GM19099 (cell line): ENCODE data around the gene FFAR4.

Source experiments
- POLR2A ChIP-seq: IDR thresholded peaks from 3 replicates; pipeline ENCODE4 v1.6.1; 2011; ENCODE audit warnings: low read depth; ENCODE audit not compliant: insufficient read length; ENCODE audit errors: extremely low read depth

FFAR4 gene

DNA sequence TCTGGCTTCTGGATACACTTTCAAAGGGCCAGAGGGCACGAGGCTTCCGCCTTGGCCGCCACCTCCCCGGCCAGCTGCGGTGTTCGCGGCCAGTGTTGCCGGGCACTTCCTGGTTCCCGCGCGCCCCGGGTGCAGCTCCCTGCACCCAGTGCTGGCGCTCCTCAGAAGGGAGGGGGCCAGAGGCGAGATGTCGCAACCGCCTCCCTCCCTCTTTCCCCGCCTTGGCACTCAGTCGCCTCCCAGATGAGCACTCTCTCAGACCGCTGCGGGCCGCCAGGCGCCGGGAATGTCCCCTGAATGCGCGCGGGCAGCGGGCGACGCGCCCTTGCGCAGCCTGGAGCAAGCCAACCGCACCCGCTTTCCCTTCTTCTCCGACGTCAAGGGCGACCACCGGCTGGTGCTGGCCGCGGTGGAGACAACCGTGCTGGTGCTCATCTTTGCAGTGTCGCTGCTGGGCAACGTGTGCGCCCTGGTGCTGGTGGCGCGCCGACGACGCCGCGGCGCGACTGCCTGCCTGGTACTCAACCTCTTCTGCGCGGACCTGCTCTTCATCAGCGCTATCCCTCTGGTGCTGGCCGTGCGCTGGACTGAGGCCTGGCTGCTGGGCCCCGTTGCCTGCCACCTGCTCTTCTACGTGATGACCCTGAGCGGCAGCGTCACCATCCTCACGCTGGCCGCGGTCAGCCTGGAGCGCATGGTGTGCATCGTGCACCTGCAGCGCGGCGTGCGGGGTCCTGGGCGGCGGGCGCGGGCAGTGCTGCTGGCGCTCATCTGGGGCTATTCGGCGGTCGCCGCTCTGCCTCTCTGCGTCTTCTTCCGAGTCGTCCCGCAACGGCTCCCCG, at the start of gene FFAR4:
Gene FFAR4, plus strand, starts transcription at position 231 of the 842 bp plus-strand sequence. Its CDS starts 56 bp downstream, at position 287.
- no peak for TF ChIP-seq POLR2A

DNA sequence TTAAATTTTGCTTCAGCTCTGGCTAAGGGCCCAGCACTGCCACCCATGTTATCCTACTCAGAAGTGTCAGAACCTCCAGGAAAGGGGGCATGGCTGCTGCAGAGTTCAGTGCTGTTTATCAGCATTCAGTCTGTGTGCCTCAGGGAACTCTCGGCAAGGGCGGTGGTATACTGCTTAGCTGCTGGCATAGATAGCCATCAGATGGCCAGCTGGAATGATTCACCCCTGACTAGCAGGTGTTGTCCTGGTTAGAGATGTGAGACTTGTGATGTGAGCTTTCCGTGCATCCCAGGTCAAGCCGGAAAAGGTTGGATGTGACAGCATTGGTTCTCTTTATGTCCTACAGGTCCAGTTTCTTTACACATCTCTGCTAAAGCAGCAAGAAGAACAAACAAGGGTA, 47.9 kb upstream of the FFAR4 start:
- no peak for TF ChIP-seq POLR2A

DNA sequence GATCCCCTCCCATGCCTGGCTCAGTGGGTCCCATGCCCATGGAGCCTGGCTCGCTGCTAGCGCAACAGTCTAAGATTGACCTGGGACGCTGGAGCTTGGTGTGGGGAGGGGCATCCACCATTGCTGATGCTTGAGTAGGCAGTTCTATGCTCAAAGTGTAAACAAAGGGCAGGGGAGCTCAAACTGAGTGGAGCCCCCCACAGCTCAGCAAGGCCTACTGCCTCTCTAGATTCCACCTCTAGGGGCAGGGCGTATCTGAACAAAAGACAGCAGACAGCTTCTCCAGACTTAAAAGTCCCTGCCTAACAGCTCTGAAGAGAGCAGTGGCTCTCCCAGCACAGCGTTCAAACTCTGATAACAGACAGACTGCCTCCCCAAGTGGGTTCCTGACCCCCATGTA, 31.2 kb upstream of the FFAR4 start:
- no peak for TF ChIP-seq POLR2A

DNA sequence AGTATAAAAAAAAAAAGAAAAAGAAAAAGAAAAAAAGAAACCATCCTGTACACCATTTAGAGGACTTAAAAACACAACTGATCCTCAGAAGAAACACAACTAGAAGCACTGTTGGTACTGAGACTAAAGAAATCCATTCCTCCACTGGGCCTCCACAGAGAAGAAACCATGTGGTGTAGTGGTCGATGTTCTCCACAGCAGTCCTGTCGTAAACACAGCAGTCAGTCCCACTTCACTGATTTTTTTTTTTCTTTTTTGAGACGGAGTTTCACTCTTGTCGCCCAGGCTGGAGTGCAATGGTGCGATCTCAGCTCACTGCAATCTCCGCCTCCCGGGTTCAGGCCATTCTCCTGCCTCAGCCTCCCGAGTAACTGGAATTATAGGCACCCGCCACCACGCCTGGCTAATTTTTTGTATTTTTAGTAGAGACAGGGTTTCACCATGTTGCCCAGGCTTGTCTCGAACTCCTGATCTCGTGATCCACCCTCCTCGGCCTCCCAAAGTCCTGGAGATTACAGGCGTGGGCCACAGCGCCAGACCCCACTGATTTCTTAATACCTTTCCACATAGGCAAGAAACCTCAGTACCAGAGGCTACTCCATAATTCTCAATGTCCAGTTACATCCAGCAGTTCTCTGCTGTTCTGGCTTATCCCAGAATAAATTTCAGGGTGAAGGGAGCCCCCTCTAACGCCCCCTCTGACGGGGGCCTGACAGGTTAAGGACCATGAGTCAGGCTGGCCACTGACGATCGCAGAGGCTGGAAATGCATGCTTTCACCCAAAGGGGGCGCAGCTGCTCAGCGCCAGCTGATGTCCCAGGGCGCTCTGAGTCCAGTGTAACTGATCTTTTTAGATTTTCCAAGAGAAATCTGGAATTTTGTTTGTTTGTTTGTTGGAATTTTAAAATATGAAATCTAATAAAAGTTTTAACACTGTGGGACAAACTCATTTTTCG, 24.8 kb upstream of the FFAR4 start:
- no peak for TF ChIP-seq POLR2A

DNA sequence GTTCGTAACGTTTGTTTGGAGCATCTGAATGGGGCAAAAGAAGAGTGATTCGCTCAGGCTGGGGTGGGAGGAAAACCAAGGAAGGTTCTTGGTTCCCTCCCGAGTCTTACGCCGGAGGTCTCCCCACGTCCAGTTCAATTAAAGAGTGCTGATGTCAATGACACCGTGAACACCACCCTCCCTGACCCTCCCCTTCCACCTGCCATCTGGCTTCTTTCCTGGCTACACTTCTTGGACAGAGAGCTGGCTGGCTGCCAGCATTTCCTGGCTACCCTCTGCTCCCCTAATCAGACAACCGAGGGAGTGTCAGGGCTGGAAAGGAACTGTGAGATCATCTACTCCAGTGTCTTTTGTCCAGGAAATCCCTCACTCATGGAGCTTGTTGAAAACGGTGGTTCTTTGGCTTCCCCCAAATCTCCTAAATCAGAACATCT, 24.1 kb upstream of the FFAR4 start:
- TF ChIP-seq POLR2A = no peak

DNA sequence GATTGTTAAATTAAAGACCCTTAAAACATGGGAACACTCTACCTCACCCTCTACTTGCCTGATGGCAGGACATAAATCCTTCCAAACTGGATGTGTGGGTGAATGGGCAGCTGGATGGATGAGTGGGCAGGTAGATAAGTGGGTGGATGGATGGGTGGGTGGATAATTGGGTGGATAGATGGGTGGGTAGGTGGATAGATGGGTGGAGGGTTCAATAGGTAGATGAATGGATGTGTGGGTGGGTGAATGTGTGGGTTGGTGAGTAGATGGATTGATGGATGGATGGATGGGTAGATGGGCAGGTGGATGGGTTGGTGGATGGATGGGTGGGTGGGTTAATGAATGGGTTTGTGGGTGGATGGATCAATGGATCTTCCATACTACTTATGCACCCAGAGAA, 18.9 kb upstream of the FFAR4 start:
- TF ChIP-seq POLR2A = no peak

DNA sequence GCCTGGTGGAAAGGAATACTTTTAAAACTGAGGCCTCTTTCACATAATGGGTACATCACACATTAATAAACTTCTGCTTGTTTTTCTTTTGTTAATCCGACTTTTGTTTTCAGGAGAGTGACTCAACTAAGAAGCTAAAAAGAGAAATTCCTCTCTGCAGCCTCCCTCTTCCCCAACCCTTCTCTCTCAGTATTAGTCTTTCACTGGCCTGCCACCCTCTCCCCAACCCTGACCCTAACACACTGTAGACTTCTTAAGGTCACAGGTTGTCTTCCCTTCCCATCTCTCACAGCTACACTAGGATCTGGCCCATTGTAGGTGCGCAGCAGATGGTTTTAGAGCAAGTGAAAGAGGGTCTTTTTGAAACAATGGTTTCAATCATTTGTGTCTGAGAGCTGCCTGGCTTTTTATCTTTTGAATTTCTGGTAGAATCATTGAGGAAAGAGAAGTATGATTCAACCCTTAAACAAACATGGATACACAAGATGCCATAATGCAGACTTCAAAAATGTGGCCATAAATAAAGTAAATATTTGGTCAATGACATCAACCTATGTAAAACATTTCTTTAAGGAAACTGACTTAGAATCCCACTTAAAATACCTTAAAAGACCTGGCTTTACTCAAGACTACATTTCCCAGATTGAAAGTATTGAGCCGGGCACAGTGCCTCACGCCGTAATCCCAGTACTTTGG, 17.9 kb upstream of the FFAR4 start:
- TF ChIP-seq POLR2A = no peak

DNA sequence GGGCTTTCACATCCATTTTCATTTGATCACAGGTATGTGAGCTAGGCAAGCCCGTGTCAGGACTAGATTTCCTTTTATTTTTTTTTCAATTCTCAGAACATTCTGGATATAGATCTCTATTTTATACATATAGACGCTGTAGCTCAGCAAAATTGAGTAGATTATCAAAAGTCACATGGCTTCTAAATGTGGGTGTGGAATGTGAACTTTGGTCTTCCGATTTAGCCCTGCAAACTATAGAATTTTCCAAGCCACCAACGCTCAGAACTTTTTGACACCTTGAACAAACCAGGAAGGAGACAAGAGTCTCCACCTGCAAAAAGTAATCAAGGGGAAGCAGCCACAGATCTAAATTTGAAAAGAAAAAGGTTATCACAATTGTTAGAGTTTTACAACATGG, 15.9 kb upstream of the FFAR4 start:
- no peak for TF ChIP-seq POLR2A

DNA sequence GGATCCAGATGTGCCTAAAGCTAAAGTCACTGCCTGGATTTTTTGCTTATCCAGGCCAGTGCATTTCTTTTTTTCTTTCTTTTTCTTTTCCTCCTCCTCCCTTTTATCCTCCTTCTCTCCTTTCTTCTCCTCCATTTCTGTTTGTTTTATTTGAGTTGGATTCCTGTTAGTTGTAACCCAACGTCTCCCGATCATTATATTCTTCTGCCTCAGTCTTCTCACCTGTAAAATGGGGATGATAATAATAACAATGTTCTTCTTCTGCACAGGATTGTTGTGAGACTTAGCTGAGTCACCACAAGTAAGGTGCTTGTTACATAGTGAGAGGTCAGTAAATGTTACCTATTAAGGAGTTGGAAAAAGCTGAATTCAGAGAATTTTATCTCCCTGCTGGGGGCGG, 13.7 kb upstream of the FFAR4 start:
- TF ChIP-seq POLR2A = no peak

DNA sequence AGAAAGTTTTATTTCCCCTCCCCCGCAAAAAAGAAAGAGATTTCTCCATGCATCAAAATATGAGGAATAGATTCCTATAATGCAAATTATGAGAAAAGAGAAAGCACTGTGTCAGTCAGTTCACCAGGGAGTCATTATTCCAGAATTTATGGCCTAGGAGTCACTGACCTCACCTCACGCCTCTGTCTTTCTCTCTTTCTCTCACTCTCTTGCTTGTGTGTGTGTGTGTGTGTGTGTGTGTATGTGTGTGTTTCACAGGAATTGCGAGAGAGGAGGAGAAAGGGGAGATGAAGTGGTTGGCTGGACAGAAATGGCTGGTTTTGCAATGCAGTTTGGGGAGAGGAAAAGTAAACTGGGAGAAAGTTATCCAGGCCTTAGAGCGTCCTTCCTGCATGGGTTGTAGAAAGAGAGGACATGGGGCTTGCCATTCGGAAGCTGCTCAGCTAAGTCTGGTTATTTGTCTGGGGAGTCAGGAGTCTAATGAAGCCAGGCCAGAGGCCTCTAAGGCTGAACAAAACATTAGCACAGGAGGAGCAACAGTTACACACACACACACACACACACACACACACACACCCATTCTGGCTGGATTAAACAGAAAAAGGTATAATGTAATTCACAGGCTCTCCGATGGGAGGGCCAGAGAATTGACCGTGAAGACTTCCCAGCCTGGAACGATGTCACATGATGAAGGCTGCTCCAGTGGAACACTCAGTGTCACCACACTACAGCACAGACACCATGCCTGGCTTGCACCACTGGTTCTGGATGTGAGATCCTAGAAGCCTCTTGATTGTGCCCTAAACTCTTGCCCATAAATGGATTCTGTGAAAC, 12.8 kb upstream of the FFAR4 start:
- TF ChIP-seq POLR2A = no peak

DNA sequence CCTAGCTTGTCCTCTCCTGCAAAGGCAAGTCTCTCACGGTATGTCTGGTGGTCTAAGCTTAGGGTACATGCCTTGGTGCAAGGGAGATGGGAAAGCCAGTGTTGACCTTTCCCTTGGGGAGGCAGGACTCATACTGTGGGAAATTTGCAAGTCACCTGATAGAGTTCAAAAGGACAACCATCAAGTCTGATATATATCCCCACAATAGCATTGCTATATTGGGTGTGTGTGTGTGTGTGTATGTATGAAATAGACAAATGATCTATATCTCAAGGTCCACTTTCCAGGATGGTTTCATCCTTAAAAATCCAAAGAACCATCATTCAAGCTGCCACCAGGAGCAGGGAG, 12.2 kb upstream of the FFAR4 start:
- TF ChIP-seq POLR2A = no peak

DNA sequence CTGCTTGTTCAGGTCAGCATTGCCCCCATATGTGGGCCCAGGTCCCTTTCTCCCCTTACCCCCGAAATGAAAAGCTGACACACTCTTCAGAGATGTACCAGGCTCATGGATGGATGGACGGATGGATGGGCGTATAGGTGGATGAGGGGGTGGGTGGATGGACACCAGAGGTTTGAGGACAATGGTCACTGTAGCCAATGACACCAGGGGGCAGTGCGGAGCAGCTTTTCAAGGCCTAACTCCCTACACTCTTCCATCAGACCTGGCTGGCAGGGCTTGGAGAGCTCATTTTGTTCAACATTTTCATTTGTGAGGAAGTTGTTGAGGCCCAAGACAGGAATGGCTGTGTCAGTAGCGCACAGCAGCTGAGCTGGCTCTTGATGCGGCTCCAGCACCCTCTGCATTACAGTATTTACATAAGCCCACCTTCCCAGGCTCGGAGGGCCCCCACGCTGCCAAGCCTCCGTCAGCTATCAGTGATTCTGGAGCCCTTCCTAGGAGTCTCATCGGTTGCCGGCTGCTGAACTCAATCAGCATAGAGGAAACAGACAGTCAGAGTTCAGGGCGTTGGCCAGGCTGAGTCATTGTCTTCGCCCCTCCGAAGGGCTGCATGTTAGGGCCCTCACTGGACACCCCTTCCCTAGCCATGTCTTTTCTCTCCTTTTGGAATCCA, 11.6 kb upstream of the FFAR4 start:
- no peak for TF ChIP-seq POLR2A

DNA sequence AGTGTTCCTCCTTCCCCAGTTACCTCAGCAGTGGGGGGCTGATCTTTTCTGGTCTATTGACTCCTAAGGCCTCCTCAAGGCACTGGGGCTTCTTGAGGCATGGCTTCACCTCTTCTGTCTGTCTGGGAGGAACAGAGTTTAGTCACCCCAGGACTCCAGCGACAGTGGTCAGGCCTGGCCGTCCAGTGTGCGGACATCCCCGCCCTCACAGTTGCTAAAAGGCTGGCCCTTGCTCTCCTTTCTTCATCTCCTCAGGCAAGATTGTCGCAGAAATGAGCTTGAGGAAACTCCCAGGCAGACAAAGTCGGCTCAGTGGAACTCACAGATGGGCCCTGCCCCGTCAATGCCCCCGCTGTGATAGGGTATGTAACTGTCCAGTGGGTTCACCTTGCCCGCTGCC, 7.0 kb upstream of the FFAR4 start:
- TF ChIP-seq POLR2A = no peak

DNA sequence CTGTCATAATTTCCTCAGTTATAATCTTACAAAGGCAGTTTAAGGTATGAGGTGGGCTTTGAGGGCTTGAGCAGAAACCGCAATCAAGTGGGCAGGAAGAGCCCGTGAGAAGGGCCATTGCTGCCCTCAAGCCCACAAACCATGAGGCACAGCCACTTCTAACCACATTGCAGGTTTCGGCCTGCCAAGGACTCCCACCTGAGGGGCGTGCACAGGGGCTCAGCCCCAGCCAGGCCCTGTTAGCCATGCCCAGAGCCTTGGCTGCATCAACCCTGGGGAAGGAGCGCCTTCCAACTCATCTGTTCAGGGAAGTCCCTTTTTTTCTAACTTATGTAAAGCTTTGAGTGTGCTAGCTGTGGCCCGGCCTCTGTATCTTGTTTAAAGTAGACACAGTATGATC, 5.9 kb upstream of the FFAR4 start:
- no peak for TF ChIP-seq POLR2A
